Epithelial cell of proximal tubule (primary cell): ENCODE measurements around the gene KRTAP10-4. TPM values are rescaled to one million over a fixed set of nuclear protein-coding genes. Genes with fewer than 3 reads are reported as not detected.
"Not testable (repeated sequence)": the region's sequence is repeated elsewhere in the genome, so short reads cannot be mapped to it uniquely, and the experiment has no call there.

Source experiments
- DNase-seq: peaks from one replicate; pipeline ENCODE4 v3.0.0-alpha.2; 2011; ENCODE audit warnings: low read depth
- H3K4me3 ChIP-seq: 2 replicates; pipeline ENCODE4 v1.5.1; 2011; ENCODE audit warnings: low read depth, mild to moderate bottlenecking, low read length
- total RNA-seq: library from RNA; depleted of rRNA; stranded (reverse); fragments of >200 nt; gene quantifications from 2 replicates; pipeline ENCODE4 v1.2.3, GENCODE V29; 2015
- TF ChIP-seq, protein P1 (sequence below): conservative IDR thresholded peaks from 2 replicates; pipeline ENCODE4 v1.5.1; 2012; ENCODE audit warnings: low read depth, mild to moderate bottlenecking, low read length

The KRTAP10-4 gene
- total RNA-seq, 1 donor from 2014 or later: not detected

GRCh38 chr21:44578371-44579055 lies 5.0 kb downstream of the KRTAP10-4 start:
- no peak overlapping the region for H3K4me3 ChIP-seq
- DNase-seq: no peak
- TF ChIP-seq, protein P1, sequence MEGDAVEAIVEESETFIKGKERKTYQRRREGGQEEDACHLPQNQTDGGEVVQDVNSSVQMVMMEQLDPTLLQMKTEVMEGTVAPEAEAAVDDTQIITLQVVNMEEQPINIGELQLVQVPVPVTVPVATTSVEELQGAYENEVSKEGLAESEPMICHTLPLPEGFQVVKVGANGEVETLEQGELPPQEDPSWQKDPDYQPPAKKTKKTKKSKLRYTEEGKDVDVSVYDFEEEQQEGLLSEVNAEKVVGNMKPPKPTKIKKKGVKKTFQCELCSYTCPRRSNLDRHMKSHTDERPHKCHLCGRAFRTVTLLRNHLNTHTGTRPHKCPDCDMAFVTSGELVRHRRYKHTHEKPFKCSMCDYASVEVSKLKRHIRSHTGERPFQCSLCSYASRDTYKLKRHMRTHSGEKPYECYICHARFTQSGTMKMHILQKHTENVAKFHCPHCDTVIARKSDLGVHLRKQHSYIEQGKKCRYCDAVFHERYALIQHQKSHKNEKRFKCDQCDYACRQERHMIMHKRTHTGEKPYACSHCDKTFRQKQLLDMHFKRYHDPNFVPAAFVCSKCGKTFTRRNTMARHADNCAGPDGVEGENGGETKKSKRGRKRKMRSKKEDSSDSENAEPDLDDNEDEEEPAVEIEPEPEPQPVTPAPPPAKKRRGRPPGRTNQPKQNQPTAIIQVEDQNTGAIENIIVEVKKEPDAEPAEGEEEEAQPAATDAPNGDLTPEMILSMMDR: no peak

DNA sequence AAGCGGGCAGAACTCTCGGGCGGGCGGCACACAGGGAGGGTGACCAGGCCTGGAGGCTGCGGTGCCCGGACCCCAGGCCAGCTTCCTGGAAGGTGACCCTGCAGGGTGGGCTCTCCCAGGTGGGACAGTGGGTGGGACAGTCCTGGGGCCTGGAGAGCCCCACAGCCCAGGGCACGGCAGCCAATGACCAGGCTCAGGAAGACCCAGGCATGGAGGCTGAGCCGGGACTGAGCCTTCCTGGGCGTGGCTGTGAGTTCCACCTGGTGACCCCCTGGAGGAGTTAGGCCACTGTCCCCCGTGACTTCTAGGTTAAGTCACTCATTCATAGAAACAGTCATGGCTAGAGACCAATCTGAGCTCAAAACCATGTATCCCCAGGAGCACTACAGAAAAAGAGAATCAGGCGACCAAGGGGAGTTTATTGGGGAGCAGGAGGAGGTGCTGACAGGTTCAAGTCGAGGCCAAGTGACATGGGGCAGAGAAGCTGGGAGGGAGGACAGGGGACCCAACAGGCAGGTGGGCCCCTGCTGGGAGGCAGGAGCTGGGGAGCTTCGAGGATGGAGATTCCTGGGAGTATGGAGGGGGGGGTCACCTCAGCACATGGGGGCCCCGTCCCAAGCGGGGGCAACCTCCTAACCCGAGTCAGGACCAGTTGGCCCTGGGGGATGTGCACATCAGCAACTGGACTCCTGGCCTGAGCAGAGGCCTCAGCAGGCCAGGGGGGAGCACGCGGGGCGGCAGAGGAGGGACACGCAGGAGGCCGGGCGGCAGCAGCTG lies 5.7 kb downstream of the KRTAP10-4 start:
- no peak overlapping the region for H3K4me3 ChIP-seq
- no peak for DNase-seq
- TF ChIP-seq, protein P1: no peak

DNA sequence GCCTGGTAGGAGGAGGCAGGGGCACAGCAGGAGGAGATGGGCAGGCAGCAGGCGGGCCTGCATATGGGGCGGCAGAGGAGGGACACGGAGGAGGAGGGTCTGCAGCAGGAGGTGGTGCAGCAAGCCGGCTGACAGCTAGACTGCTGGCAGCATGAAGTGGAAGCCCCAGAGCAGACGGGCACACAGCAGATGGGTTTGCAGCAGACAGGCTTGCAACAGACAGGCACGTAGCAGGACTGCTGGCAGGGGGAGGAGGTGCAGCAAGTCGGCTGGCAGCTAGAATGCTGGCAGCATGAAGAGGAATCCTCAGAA lies 6.3 kb downstream of the KRTAP10-4 start:
- H3K4me3 ChIP-seq: no peak overlapping the region
- DNase-seq: no peak
- TF ChIP-seq, protein P1: no peak

DNA sequence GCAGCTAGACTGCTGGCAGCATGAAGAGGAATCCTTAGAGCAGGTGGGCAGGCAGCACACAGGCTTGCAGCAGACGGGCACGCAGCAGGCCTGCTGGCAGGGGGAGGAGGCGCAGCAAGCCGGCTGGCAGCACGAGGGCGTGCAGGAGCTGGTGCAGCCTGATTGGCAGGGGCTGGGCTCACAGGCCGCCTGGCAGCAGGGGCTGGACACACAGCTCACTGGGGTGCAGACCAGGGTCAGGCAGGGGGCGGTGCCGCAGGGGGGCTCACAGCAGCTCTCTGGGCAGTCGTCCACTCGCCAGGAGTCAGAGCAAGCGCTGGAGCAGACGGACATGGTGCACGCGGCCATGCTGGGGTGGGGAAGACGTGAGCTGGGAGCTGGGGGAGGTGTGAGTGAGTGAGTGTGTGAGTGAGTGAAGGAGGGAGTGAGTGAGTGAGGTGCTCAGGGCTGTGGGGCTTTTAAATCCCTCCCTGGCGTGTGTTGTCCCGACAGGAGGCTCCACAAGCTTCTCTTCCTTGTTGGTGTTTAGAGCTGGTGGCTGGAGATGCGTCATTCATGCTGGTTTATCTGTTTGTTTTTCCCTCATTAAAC lies 6.8 kb downstream of the KRTAP10-4 start, which contains the start of gene KRTAP10-5:
Gene KRTAP10-5, minus strand, starts transcription at position 374 of the 591 bp plus-strand sequence. Its CDS starts 26 bp downstream, at position 348.
- H3K4me3 ChIP-seq, DNase-seq: not testable (repeated sequence)

- TF ChIP-seq, protein P1: no peak
- H3K4me3 ChIP-seq: no peak overlapping the region
- no peak for DNase-seq
These were observed 7.6 kb downstream of the KRTAP10-4 start for GRCh38 chr21:44581158-44581557.

GRCh38 chr21:44582055-44582454 lies 8.5 kb downstream of the KRTAP10-4 start:
- no peak for DNase-seq
- no peak overlapping the region for H3K4me3 ChIP-seq
- TF ChIP-seq, protein P1: no peak

DNA sequence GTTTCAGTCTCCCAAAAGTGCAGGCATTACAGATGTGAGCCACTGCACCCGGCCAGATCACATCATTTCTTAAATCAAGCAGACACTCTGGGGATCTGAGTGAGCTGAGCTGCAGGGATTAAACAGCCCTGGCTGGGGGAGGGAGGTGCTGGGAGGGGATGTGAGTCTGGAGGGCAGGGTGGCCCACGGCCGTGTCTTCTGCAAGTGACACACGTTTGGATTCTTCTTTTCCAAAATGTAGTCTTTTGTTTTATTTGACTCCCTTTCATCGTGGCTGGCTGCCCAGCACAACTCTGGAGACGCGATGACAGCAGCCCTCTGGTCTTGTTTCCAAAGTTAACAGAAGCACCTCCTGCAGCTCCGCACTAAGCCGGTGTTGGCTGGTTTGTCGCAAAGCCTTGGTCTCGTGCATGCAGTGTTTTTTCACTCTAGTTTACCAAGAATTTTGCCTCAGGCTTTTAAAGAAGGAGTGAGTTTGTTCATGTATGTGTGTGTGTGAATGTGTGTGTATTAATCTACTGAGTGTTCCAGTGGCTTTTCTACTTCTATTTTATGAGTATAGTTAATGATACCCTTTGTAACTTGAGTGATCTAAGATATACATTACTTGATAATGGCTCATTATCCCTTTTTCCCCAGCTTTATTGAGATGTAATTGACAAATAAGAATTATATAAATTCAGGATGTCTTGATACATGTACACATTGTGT lies 9.7 kb downstream of the KRTAP10-4 start:
- no peak overlapping the region for H3K4me3 ChIP-seq
- no peak for DNase-seq
- TF ChIP-seq, protein P1: no peak
